PC-3 (cell line): ENCODE measurements around the gene SHISAL2A. TPM values are rescaled to one million over a fixed set of nuclear protein-coding genes. Genes with fewer than 3 reads are reported as not detected.

ENCODE experiments used
- ATAC-seq: fragments of 200-7000 bp; cut with Tn5 transposase; 2 replicates; pipeline ENCODE4 v1.9.1; 2020; ENCODE audit warnings: mild to moderate bottlenecking, moderate library complexity
- BruUV-seq: library from RNA; stranded (reverse); fragments of 400-500 nt; replicated peaks from 2 replicates; lab custom pipeline; 2021; lab: Mats Ljungman, UMichigan
- CTCF ChIA-PET: fragments of 300-600 bp; sonication (Branson Sonifier 250); formaldehyde crosslinking; loops from one replicate; lab custom pipeline; 2022; ENCODE audit warnings: antibody characterized with exemption; lab: Charles Lee
- POLR2A ChIA-PET: fragments of 300-600 bp; sonication (Branson Sonifier 250); formaldehyde crosslinking; loops from one replicate; lab custom pipeline; 2022; ENCODE audit warnings: antibody characterized with exemption; ENCODE audit not compliant: unreplicated experiment; lab: Charles Lee
- DNase-seq: peaks from one replicate; pipeline ENCODE4 v3.0.0-alpha.2; 2015
- H2AFZ ChIP-seq: fragments of 300-600 bp; sonication (generic); 2 replicates; pipeline ENCODE4 v1.6.0; 2016; ENCODE audit warnings: antibody characterized with exemption, low read length
- H3F3A ChIP-seq: fragments of 300-600 bp; sonication (generic); one replicate; pipeline ENCODE4 v1.6.0; 2017; ENCODE audit warnings: antibody characterized with exemption, low read length, control low read depth, mild to moderate bottlenecking; ENCODE audit not compliant: unreplicated experiment
- H3K27ac ChIP-seq: fragments of 300-600 bp; sonication (generic); 2 replicates; pipeline ENCODE4 v1.5.1; 2016; ENCODE audit warnings: mild to moderate bottlenecking, low read length
- H3K27me3 ChIP-seq: fragments of 300-600 bp; sonication (generic); 2 replicates; pipeline ENCODE4 v1.6.1; 2016; ENCODE audit warnings: low read length, mixed read lengths
- H3K36me3 ChIP-seq: fragments of 300-600 bp; sonication (generic); 2 replicates; pipeline ENCODE4 v1.6.1; 2016; ENCODE audit warnings: low read depth, mixed run types, low read length, mixed read lengths
- H3K4me1 ChIP-seq: fragments of 300-600 bp; sonication (generic); 2 replicates; pipeline ENCODE4 v1.5.1; 2016; ENCODE audit warnings: low read length; ENCODE audit not compliant: insufficient read depth
- H3K4me2 ChIP-seq: fragments of 300-600 bp; sonication (generic); 2 replicates; pipeline ENCODE4 v1.6.0; 2016; ENCODE audit warnings: low read length
- H3K4me3 ChIP-seq: fragments of 300-600 bp; sonication (generic); 2 replicates; pipeline ENCODE4 v1.5.1; 2016; ENCODE audit warnings: mild to moderate bottlenecking, low read length, mixed read lengths
- H3K79me2 ChIP-seq: fragments of 300-600 bp; sonication (generic); 2 replicates; pipeline ENCODE4 v1.6.1; 2017; ENCODE audit warnings: low read length, mixed read lengths
- H3K9ac ChIP-seq: fragments of 300-600 bp; sonication (generic); 2 replicates; pipeline ENCODE4 v1.6.0; 2016; ENCODE audit warnings: mild to moderate bottlenecking, low read length
- H3K9me2 ChIP-seq: fragments of 300-600 bp; sonication (generic); replicated peaks from 2 replicates; pipeline ENCODE4 v1.6.1; 2016; ENCODE audit warnings: mixed run types, low read length, mixed read lengths
- H3K9me3 ChIP-seq: fragments of 300-600 bp; sonication (generic); 2 replicates; pipeline ENCODE4 v1.6.1; 2016; ENCODE audit warnings: low read length, mixed read lengths
- H4K20me1 ChIP-seq: fragments of 300-600 bp; sonication (generic); 2 replicates; pipeline ENCODE4 v1.6.1; 2016; ENCODE audit warnings: low read length, mixed read lengths
- CTCF ChIP-seq: fragments of 300-600 bp; sonication (generic); conservative IDR thresholded peaks from 2 replicates; pipeline ENCODE4 v1.5.1; 2017; ENCODE audit warnings: antibody characterized with exemption, low read depth, mild to moderate bottlenecking, low read length
- EZH2 ChIP-seq: fragments of 300-600 bp; sonication (generic); IDR thresholded peaks from one replicate; pipeline ENCODE4 v1.6.1; 2017; ENCODE audit warnings: antibody characterized with exemption, mild to moderate bottlenecking, low read length; ENCODE audit not compliant: unreplicated experiment
- EZH2phosphoT487 ChIP-seq: fragments of 300-600 bp; sonication (generic); IDR thresholded peaks from 2 replicates; pipeline ENCODE4 v1.6.1; 2018; ENCODE audit warnings: mild to moderate bottlenecking, antibody characterized with exemption, low read length, borderline replicate concordance
- intact Hi-C: fragments of 100-400 bp; cut with micrococcal nuclease; formaldehyde crosslinking; loops from 2 replicates; pipeline ENCODE4 v1.9.0; 2023
- total RNA-seq: library from RNA; depleted of rRNA; stranded (reverse); fragments of >200 nt; gene quantifications from 2 replicates; pipeline ENCODE4 v1.2.3, GENCODE V29; 2014

SHISAL2A gene
- total RNA-seq, 1 experiment from 2014 or later, result not detected

- ATAC-seq (no peak), DNase-seq (no peak)
- Histone ChIP-seq H3F3A (no peaks in the 10 kb centered on the region), H3K9me3 (no peaks in the 10 kb centered on the region), H3K27ac (no peak overlapping the region), H3K27me3 (no peaks in the 10 kb centered on the region), H3K4me3 (no peak overlapping the region), H4K20me1 (0 out of 2 replicates have a peak, but pooled peaks cover 10% of the 10 kb centered on the region), H3K36me3 (peaks cover 28% of the 10 kb centered on the region), H2AFZ (no peak overlapping the region), H3K9ac (no peak overlapping the region), H3K4me1 (peaks cover 5% of the 10 kb centered on the region), H3K9me2 (no peaks in the 10 kb centered on the region), H3K79me2 (peaks cover 77% of the 10 kb centered on the region), H3K4me2 (no peak overlapping the region)
- ChIA-PET CTCF (no interaction called here), POLR2A (no interaction called here)
- intact Hi-C loops, result no loop called here
- TF ChIP-seq EZH2 (no peak), EZH2phosphoT487 (no peak), CTCF (no peak)
- BruUV-seq, result no TSS peak
These were observed 60.9 kb downstream of the SHISAL2A start for GRCh38 chr1:52693843-52694242.

- no peak overlapping the region for H2AFZ ChIP-seq
- TF ChIP-seq EZH2 (no peak), CTCF (no peak), EZH2phosphoT487 (no peak)
- peaks cover 21% of the 10 kb centered on the region for H3K36me3 ChIP-seq
- no peak overlapping the region for H3K27ac ChIP-seq
- H3K4me2 ChIP-seq, result peak overlapping the region; percentile 47; the same call in 1 of the 2 replicates
- H3K4me3 ChIP-seq, result no peak overlapping the region
- no peaks in the 10 kb centered on the region for H3K9me2 ChIP-seq
- peaks cover 69% of the 10 kb centered on the region for H3K79me2 ChIP-seq
- no peaks in the 10 kb centered on the region for H3K27me3 ChIP-seq
- no peak for DNase-seq
- intact Hi-C loops, result no loop called here
- TSS peak; percentile 12 for BruUV-seq
- no peaks in the 10 kb centered on the region for H3K9me3 ChIP-seq
- H4K20me1 ChIP-seq, result 0 out of 2 replicates have a peak, but pooled peaks cover 10% of the 10 kb centered on the region
- H3K4me1 ChIP-seq, result peaks cover 5% of the 10 kb centered on the region
- H3K9ac ChIP-seq, result no peak overlapping the region
- no peaks in the 10 kb centered on the region for H3F3A ChIP-seq
- POLR2A ChIA-PET, result no interaction called here
- CTCF ChIA-PET, result no interaction called here
- ATAC-seq, result no peak
These were observed 62.7 kb downstream of the SHISAL2A start for GRCh38 chr1:52695627-52696026.

- peak; percentile 66 for ATAC-seq
- CTCF ChIA-PET, result no interaction called here
- POLR2A ChIA-PET, result no interaction called here
- peak within 1 kb of the TSS; percentile 95 for H2AFZ ChIP-seq
- H3K36me3 ChIP-seq, result peaks cover 6% of the 10 kb centered on the region; the same call in 1 of the 2 replicates
- 0 out of 2 replicates have a peak, but pooled peaks cover under 1% of the 10 kb centered on the region for H4K20me1 ChIP-seq
- peak within 1 kb of the TSS; percentile 91 for H3K9ac ChIP-seq
- peak within 1 kb of the TSS; percentile 70 for H3K27ac ChIP-seq
- peak within 1 kb of the TSS; percentile 83 for H3K4me2 ChIP-seq
- no peak for TF ChIP-seq EZH2phosphoT487
- no peak for TF ChIP-seq EZH2
- no peak for TF ChIP-seq CTCF
- H3K9me3 ChIP-seq, result no peaks in the 10 kb centered on the region
- H3F3A ChIP-seq, result no peaks in the 10 kb centered on the region
- H3K27me3 ChIP-seq, result no peaks in the 10 kb centered on the region
- H3K4me3 ChIP-seq, result peak within 1 kb of the TSS; percentile 77
- peaks cover 57% of the 10 kb centered on the region for H3K79me2 ChIP-seq
- TSS peak; percentile 39 for BruUV-seq
- H3K9me2 ChIP-seq, result no peaks in the 10 kb centered on the region
- intact Hi-C loops, result no loop called here
- H3K4me1 ChIP-seq, result peaks cover 9% of the 10 kb centered on the region
- DNase-seq, result peak; percentile 88
These were observed 65.1 kb downstream of the SHISAL2A start, which contains the start of gene COA7 for GRCh38 chr1:52697795-52698674. TSS of gene COA7 (minus strand) at chr1:52698347. CDS start at chr1:52698326, 21 bp downstream.
